ENCODE results near the gene ZBTB20. TPM values are rescaled to one million over a fixed set of nuclear protein-coding genes. Genes with fewer than 3 reads are reported as not detected.

The ZBTB20 gene
- total RNA-seq, 1 donor from 2014 or later, result 61.0 TPM

DNA sequence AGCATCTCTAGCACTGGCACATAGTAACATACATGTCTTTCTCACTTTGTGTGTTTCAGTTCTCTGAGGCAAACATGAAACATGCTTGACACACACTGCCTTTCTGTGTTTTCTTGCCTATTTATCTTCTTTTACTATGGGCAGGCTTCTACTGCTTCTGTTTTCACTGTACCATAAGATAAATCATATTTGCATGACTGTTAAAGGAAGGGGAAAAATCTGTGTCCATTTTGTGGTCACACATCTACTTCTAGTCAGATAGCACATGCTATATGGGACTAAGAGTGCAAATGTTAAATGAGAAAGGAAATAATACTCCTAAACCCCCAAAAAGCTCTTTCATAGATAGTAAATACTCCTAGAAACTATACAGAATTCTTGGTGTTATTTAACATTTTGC lies 386.4 kb downstream of the ZBTB20 start:
- DNase-seq, result no peak
- H3K27me3 ChIP-seq, result no peaks in the 10 kb centered on the region
- no peak for TF ChIP-seq CTCF (IDR thresholded peaks at IDR 0.05)
- H3K4me3 ChIP-seq, result no peak overlapping the region
- intact Hi-C loops (cut with DNase I), result no loop called here
- no peaks in the 10 kb centered on the region for H3K4me1 ChIP-seq
- no peak for ATAC-seq
- no peak overlapping the region for H3K27ac ChIP-seq
- no peaks in the 10 kb centered on the region for H3K36me3 ChIP-seq
- no peaks in the 10 kb centered on the region for H3K9me3 ChIP-seq

DNA sequence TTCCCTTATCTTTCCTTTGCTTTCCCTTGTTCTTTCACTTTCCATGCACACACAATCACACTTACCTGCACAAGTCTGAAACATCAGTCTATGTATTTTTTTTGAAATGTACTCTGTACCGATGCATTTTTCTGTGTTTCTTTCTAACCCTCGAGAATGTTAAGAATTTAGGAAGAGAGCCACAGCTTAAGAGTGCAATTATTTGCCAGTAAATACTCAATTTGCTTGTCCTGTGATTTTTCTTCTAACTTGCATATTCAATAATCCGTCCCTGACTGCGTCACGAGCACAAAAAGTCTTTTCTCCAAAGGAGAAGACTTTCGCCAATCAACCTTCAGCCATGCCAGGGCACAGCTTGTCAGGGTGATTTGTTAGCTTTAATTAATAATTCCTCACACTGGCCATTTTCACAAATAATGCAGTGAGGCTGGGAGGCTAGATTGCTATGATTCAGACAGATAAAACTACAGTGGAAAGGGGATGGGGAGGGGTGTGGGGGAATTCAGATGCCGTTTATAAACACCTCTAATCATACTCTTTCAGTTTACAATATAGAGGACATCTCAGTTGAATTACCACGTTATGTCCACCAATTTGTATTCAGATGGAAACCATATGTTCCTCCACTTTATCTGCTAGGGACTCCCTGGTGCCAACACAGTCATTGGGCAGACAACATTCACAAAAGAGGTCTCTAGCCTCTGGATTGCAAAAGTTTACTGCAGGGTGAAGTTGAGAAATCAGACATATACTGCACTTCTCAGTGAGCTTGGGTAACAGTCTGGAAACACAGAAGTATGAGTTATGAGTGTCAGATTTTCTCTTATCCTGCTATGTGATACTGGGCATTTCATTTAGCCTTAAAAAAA lies 388.0 kb downstream of the ZBTB20 start:
- H3K4me1 ChIP-seq, result no peaks in the 10 kb centered on the region
- no peaks in the 10 kb centered on the region for H3K36me3 ChIP-seq
- H3K4me3 ChIP-seq, result peak overlapping the region; percentile 46
- H3K9me3 ChIP-seq, result no peaks in the 10 kb centered on the region
- TF ChIP-seq CTCF (IDR thresholded peaks at IDR 0.05), result no peak
- peak overlapping the region; percentile 78 for H3K27ac ChIP-seq
- H3K27me3 ChIP-seq, result no peaks in the 10 kb centered on the region
- intact Hi-C loops (cut with DNase I), result no loop called here
- ATAC-seq (peak; percentile 84), DNase-seq (no peak)

GRCh38 chr3:114756506-114757279 lies 390.4 kb downstream of the ZBTB20 start:
- no peak overlapping the region for H3K4me3 ChIP-seq
- peak; percentile 50 for ATAC-seq
- peak overlapping the region; percentile 24 for H3K27ac ChIP-seq
- no peak for TF ChIP-seq CTCF (IDR thresholded peaks at IDR 0.05)
- DNase-seq, result no peak
- H3K9me3 ChIP-seq, result no peaks in the 10 kb centered on the region
- H3K27me3 ChIP-seq, result no peaks in the 10 kb centered on the region
- H3K4me1 ChIP-seq, result no peaks in the 10 kb centered on the region
- intact Hi-C loops (cut with DNase I), result no loop called here
- no peaks in the 10 kb centered on the region for H3K36me3 ChIP-seq

DNA sequence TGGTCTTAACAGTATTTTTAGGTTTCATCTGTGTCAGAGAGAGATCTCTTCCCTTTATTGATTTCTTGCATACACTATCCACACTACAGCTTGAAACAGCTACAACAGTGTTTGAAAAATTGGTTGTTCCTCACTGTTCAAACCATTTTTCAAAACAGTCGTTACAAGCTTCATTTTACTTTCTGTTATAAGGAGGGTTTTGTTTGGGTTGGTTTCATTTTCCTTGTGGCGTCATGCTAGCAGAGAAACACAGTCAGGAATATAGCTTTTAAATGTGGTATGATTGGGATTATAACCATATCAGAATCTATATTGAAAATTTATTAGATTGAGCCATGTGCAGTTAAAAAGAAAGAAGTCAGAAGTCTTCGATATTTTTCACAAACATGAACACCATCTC lies 400.6 kb downstream of the ZBTB20 start:
- intact Hi-C loops (cut with DNase I), result no loop called here
- no peaks in the 10 kb centered on the region for H3K9me3 ChIP-seq
- H3K27me3 ChIP-seq, result no peaks in the 10 kb centered on the region
- no peak for DNase-seq
- ATAC-seq, result no peak
- H3K4me1 ChIP-seq, result peaks cover 5% of the 10 kb centered on the region
- peak overlapping the region; percentile 17 for H3K4me3 ChIP-seq
- peak overlapping the region; percentile 53 for H3K27ac ChIP-seq
- no peaks in the 10 kb centered on the region for H3K36me3 ChIP-seq
- TF ChIP-seq CTCF (IDR thresholded peaks at IDR 0.05), result no peak

- no peak for TF ChIP-seq CTCF (IDR thresholded peaks at IDR 0.05)
- Histone ChIP-seq H3K27me3 (no peaks in the 10 kb centered on the region), H3K27ac (peak overlapping the region; percentile 53), H3K9me3 (no peaks in the 10 kb centered on the region), H3K4me3 (no peak overlapping the region), H3K4me1 (peaks cover 5% of the 10 kb centered on the region), H3K36me3 (no peaks in the 10 kb centered on the region)
- ATAC-seq (peak; percentile 90), DNase-seq (no peak)
- intact Hi-C loops (cut with DNase I), result no loop called here
Observed at GRCh38 chr3:114745322-114746240, 401.5 kb downstream of the ZBTB20 start.

Measured in upper lobe of right lung (tissue), 1 donor.